Measurements from ENCODE around the gene COX7B2.

The COX7B2 gene

DNA sequence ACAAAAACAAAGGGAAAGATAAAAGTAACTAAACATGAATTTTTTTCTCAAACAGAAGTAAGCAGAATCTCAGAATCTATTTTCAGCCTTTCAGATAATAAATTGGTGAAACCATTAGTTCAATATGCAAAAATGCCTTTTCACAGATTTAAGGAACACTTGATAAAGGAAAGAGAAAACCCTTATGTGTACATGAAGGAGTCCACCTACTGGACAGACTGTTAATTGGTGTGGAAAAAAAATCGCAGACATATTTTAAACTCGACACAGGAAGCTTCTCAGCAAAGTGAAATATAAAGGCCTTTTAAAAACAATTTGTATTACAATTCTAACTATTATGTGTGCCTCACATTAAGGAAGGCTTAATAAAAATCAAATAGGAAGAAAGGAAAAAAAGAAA, 22.3 kb downstream of the COX7B2 start:
- DNase-seq: no peak

DNA sequence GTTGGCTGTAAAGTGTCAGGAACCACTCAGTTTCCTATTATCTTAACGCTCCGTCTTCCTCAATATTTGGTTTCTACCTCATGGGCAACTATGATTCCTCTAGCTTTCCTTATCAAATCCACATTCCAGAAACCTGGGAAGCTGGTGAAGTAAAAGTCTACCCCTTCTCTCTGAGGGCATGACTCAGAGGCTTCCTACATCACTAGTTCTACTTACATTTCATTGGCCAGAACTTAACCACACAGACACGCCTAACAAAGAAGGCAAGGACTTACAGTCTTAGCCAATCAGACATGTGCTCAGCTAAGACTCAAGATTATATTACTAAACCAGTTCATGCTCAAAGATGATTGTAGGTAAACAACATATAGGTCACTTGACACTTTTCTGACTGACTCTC, 30.4 kb downstream of the COX7B2 start:
- no peak for DNase-seq

DNA sequence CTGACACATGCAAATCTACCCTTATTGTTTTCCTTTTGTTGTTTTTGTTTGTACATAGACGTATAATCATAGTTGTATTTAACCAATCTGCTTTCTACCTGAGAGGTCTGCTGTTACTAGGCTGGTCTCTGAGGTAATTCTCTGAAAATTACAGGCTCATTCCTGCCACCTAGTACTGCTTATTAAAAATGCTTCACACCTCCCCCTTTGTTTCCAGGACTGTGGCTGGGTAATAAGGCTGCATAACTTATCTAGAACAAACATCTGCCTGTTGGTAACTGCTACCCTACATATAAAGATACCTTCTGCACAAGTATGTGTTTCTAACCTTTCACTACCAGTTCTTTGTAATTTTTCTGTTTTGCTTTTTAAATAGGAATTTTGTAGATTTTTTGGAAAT, 34.2 kb downstream of the COX7B2 start:
- DNase-seq: no peak

DNA sequence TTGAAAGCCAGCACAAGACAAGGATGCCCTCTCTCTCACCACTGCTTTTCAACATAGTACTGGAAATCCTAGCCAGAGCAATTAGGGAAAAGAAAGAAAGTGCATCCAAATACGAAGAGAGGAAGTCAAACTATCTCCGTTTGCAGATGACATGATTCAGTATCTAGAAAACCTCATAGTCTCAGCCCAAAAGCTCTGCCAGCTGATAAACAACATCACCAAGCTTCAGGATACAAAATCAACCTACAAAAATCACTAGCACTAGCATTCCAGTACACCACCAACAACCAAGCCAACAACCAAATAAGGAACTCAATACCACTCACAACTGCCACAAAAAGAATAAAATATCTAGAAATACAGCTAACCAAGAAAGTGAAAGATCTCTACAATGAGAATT, 38.6 kb downstream of the COX7B2 start:
- DNase-seq: no peak

DNA sequence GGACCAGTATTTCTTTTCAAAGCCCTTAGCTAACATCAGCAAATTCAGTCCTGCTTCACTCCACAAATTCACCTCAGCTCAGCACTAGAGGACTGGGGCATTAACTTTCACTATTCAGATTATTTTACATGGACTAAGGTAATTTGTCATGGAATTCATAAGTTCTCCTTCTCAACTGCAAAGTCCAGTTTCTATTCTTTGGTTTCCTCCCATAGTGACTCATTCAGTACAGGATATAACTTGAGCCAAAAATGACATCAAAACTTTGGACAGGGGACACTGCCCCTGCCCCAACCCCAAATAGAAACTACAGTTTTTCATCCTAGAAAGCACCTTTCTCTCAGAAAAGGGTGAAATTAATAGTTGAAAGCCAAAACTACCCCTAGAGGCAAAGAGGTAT, 52.7 kb downstream of the COX7B2 start:
- DNase-seq: no peak

DNA sequence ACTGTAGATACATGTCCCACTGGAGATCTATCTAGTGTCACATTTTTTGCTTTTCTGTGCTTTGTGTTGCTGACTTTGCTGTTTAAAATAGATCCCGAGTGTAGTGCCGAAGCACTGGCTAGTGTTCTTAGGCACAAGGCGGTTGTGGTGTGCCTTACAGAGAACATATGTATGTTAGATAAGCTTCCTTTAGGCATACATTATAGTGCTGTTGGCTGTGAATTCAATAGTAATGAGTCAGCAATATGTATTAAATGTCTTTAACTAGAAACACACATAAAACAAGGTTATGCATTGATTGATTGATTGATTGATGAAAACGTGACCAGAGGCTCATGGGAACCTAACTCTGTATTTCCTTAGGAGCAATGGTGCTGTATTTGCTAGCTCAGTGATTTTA, 56.2 kb downstream of the COX7B2 start:
- no peak for DNase-seq

DNA sequence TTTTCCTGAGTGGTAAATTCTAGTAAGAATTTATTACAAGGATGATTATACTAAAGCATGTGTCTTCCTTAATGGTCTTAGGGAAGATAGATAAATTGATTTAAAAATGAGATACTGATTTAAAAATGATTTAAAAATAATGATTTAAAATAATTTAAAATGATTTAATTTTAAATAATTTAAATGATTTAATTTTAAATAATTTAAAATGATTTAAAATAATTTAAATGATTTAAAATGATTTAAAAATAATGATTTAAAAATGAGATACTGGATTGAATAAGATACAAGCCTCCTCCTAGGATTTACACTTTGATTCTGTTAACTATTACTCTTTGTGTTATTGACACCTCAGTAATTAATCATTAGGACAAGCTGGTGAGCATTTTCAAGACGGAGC, 59.0 kb downstream of the COX7B2 start:
- no peak for DNase-seq

DNA sequence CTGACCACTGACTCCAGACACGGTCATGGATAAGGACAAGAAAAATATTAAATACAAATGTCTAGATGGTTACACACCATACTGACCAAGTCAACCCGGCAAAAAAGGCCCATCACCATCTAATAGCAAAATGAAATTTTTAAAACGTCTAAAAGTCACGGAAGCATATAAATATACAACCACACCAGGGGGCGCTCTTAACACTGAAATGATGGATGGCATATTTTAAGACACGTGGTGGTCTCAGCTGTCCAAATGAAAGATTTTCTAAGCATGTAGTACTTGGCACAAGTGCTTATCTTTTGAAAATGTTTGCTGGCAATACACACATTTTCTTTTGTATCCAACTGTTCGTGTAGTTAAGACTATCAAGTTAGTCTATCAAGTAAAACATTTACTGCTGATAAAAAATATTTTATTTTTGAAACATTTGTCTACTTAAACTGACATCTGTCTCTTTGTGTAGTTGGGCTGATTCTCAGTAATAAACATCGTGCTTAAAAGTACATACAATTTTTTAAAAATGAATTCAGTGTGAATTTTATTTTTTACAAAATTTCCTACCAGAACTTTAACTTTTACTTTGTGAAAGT, 64.6 kb downstream of the COX7B2 start:
- peak; percentile 48 to 67 for DNase-seq

DNA sequence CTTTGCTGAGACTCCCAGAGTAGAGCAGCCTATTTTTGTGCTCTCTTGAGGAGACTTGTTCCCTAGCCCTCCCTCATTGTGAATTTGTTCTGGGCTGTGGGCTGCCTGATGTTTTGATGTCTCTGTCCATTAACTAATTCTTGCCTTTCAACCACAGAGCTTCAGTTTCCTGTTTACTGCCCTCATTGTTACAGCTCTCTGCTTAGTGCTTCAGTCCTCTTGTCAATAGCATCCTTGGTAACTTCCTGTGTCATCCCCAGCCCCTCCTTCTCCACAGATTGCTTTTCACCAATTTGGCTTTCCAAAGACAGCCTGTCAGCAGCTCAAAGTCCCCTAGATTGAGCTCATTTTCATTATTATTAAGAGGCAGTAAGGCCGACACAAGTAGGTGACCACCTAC, 69.9 kb downstream of the COX7B2 start:
- no peak for DNase-seq

DNA sequence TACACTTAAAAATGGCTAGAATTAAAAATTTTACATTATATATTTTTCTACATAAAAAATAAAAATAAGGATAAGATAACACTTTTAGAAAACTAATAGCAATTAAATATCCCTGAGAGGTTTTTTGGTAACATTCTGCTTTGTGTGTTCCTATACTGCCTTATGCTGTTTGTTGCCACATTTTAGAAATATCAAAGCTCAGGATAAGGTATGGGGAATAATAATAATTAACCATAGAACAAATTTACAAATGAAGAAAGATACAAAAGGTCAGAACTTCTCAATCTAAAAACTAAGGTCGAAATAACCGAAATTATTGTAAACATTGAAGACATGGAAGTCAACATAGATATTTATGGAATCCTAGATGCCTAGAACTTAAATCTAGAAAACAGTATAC, 71.4 kb downstream of the COX7B2 start:
- DNase-seq: no peak

DNA sequence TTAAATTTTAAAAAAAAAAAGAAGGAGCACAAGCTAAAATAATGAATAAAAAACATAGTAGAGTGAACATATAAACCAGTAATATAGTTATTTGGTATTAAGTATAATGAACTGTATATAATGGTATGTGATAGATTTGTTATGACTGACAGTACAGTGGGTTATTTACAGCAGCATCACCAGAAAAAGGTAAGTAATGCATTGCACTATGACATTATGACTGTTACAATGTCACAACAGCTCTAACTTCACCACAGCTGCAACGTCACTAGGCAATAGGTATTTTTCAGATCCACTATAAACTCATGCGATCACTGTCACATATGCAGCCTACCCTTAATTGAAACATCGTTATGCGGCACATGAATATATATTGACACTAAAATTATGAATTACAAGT, 72.5 kb downstream of the COX7B2 start:
- DNase-seq: no peak

DNA sequence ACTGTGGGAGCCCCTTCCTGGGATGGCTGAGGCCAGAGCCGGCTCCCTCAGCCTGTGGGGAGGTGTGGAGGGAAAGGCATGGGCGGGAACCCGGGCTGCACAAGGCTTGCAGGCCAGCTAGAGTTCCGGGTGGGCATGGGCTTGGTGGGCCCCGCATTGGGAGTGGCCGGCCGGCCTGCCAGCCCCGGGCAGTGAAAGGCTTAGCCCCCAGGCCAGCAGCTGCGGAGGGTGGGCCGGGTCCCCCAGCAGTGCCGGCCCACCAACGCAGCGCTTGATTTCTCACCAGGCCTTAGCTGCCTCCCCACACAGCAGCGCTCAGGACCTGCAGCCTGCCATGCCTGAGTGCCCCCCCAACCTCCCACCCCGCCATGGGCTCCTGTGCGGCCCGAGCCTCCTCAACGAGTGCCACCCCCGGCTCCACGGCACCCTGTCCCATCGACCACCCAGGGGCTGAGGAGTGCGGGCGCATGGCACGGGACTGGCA, 78.0 kb downstream of the COX7B2 start:
- DNase-seq: no peak

DNA sequence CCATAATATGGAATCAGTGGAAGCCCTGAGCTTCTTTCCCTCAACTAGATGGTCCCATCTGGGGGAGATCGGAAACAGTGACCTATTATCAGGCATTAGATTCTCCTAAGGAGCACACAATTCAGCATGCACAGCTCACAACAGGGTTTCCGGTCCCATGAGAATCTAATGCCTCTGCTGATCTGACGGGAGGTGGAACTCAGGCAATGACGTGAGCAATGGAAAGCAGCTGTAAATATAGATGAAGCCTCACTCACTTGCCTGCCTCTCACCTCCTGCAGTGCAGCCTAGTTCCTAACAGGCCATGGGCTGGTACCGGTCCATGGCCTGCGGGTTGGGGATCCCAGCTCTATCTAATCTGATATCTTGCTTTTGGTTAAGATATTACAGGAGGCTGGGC, 88.9 kb downstream of the COX7B2 start:
- DNase-seq: no peak

DNA sequence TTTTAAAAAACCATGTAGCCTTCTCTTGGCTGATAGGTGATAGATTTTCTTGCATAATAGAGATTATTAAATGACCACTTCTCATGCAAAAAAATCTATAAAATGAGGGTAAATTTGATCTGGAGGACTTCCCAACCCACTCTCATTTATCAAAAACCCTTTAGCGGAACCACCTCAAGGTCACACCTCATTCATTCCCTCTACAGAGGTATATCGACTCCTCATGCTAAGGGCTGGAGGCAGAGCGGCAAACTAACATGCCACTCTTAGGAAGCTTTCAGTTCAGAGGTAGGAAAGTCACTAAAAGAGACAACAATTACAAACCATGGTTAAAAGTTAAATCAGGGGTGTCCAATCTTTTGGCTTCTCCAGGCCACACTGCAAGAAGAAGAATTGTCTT, 90.0 kb downstream of the COX7B2 start:
- no peak for DNase-seq

DNA sequence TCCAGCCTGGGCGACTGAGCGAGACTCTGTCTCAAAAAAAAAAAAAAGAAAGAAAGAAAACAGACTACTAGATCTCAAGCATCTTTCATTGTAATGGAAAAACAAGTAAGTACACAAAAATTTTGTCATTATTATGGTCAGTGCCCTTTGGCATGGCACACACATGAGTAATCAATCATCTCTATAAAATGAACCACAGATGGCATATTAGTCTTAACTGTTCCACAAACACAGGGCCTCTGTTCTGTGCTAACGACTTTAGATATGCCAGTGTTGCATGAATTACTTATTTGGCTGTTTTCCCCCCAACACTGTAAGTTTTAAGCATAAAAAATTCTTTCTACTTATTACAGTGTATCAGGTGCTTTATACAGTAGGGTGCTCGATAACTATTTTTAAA, 90.4 kb downstream of the COX7B2 start:
- DNase-seq: no peak

DNA sequence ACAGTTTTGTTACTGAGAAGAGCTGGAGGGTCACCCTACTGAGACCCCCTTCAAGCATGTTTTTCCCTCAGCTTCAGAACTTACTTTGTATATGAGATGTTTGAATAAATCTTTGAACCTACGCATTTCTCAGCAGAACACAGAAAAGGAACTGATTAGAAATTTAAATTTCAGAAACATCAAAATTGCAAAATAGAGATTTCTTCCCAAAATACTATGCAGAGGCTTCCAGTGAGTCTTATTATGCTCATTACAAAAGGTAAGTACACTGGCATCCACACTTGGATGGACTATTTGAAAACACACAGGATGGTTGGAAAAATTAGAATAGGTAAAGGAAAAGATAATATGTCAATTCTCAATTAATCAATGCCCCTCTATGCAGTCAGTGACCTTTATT, 91.2 kb downstream of the COX7B2 start:
- DNase-seq: no peak

DNA sequence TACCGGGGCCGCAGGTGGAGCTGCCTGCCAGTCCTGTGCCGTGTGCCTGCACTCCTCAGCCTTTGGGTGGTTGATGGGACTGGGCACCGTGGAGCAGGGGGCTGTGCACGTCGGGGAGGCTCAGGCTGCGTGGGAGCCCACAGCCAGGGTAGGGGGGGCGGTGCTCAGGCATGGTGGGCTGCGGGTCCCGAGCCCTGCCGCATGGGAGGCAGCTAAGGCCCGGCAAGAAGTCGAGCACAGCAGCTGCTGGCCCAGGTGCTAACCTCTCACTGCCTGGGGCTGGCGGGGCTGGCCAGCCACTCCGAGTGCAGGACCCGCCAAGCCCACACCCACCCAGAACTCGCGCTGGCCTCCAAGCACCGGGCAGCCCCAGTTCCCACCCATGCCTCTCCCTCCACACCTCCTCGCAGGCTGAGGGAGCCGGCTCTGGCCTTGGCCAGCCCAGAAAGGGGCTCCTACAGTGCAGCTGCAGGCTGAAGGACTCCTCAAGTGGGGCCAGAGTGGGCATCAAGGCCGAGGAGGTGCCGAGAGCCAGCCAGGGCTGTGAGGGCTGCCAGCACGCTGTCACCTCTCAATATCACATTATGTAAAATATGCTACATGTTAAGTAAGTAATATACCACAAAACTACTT, 104.1 kb downstream of the COX7B2 start:
- no peak for DNase-seq

DNA sequence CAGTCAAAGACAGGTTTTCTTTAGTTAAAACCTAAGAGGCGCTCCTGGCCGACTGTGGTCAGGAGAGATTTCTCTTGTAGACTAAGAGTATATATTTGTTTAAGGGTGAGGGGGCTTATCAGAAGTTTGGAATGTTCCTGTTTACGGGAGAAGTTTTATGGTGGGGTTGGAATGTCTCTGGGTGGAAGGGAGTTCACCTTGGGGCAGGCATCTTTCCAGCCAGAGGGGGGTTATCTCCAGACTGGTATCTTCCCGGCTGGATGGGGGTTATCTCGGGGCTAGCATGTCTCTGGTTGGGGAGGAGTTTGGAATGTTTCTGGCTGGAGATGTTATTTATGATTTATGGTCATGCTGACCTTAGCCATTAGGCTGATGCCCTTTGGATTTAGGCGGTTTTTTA, 116.0 kb downstream of the COX7B2 start:
- DNase-seq: no peak

DNA sequence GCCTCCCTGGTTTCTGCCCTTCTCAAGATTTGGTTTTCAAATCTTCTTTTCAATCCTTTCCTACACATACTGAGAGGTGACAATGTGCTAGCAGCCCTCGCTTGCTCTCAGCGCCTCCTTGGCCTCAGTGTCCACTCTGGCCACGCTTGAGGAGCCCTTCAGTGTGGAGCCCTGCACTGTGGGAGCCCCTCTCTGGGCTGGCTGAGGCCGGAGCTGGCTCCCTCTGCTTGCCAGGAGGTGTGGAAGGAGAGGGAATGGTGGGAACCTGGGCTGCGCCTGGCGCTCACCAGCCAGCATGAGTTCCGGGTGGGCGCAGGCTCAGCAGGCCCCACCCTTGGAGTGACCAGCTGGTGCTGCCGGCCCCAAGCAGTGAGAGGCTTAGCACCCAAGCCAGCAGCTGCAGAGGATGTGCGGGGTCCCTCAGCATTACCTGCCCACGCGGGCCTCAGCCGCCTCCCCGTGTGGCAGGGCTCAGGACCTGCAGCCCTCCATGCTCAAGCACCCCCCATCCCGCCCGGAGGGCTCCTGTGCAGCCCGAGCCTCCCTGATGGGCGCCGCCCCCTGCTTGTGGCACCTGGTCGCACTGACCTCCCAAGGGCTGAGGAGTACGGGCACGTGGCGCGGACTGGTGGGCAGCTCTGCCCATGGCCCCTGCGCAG, 127.5 kb downstream of the COX7B2 start:
- no peak for DNase-seq

DNA sequence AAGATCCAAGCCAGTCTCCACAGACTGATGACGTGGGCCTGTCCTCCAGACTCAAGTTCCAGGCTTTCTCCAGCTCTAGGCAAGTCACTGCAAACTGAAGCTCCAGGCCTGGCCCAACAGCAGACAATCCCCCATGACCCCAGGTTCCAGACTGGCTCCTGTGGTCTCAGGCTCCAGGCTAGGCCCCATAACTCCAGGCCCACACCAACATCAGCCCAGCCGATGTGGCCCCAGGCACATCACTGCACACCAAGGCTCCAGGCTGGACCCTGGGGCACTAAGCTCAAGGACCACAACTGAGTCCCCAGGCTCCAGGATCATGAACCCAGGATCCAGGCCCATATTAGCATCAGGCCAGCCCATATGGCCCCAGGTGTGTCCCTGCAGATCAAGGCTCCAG, 143.6 kb downstream of the COX7B2 start:
- no peak for DNase-seq

DNA sequence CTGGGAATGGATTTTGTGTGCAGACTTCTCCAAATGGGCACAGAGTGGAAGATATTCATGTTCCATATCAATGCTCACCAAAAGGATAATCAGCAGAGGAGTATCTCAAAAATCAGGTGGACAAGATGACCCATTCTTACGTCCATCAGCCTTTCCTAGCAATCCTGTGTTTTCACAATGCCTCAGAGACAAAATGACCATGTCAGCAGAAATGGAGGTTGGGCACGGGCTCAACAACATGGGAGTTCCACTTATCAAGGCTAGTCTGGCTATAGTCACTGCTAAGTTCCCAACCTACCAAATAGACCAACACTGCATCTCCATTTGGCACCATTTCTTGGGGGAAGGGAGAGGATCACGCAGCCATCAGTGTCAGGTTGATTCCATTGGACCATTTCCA, 179.0 kb downstream of the COX7B2 start:
- no peak for DNase-seq

DNA sequence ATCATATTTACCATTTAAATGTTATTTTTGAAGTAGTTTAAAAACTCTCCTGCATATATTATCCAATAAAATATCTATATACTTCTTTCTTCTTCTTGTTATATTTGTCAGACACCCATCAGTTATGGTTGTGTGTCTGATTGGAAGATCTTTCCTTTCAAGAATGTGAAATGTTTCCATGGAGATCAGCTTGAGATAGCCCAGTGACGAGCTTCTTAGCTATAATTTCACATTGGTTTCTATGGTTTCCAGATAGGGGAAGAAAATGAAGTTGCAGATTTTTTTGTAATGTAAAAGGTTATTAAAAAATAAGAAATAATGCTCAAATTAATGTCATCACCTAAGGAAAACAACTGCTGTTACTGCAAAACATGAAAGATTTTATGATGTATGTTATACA, 189.0 kb downstream of the COX7B2 start:
- no peak for DNase-seq

DNA sequence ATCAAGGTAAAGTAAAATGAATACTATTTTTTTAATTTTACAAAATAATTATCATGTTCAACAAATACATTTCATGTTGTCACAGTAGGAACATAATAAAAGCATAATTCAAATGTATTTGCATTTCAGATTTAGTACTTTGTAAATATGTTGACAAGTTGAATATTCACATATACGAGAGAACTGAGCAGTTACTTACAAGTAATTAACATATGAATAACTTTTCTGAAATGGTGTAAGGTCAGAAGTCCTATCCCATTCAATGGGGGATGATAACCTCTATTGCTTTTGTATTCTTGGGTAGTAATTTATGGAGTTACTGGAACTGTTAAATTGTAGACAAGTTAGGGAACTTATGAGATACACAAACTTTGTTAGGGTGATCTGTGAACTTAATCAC, 191.1 kb downstream of the COX7B2 start:
- DNase-seq: no peak

DNA sequence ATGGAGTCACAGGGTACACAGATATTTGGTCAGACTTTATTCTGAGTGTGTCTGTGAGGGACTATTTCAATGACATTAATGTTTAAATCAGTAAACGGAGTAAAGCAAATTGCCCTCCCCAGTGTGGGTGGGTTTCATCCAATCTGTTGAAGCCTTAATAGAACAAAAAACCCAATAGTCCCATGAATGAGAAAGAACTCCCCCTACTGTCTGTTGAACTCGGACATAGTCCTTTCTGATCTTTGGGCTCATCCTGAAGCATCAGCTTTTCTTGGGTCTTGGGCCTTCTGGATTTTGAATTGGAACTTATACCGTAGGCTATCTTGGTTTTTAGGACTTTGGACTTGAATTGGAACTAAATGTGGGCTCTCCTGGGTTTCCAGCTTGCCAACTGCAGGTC, 193.6 kb downstream of the COX7B2 start:
- no peak for DNase-seq

DNA sequence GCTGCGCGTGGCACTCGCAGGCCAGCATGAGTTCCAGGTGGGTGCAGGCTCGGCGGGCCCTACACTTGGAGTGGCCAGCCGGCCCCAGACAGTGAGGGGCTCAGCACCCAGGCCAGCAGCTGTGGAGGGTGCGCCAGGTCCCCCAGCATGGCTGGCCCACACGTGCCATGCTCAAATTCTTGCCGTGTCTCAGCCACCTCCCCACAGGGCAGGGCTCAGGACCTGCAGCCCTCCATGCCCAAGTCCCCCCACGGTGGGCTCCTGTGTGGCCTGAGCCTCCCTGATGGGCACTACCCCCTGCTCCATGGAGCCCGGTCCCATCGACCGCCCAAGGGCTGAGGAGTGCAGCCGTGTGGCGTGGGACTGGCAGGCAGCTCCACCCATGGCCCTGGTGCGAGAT, 210.2 kb downstream of the COX7B2 start:
- DNase-seq: no peak
